ENCODE measurements around the gene UMODL1. TPM values are rescaled to one million over a fixed set of nuclear protein-coding genes. Genes with fewer than 3 reads are reported as not detected.

The UMODL1 gene
- total and polyA plus RNA-seq, 3 donors from 2014 or later, result 1.7 to 7.8 (median 6.8) TPM

DNA sequence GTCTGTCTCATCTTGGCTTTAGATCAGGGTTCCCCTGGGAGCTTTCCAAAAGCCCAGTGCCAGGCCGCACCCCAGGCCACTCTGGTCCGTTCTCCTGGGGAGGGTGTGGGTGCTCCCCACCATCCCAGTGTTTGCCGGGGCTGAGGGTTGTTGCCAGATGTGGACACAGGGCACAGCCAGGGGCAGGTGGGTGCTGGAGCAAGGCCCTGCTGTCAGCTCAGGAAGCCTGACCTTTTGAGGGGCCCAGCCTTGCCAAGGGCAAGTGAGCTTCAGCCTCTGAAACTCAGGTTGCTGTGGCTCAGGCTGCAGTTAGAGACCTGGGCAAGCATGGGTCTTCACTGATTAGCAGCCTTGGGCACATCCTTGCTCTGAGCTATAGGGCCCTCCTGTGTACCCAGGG lies 38.1 kb upstream of the UMODL1 start:
- intact Hi-C loops (cut with DNase I; ENCODE audit: low total_unique reads), result no loop called here
- Histone ChIP-seq H3K4me3 (no peak overlapping the region), H3K4me1 (no peaks in the 10 kb centered on the region), H3K9me3 (no peaks in the 10 kb centered on the region), H3K36me3 (ENCODE audit: low read depth, missing control alignments) (no peaks in the 10 kb centered on the region), H3K27ac (no peak overlapping the region), H3K27me3 (no peaks in the 10 kb centered on the region)
- no peak for DNase-seq
- TF ChIP-seq POLR2A (IDR thresholded peaks at IDR 0.05) (no peak), CTCF (IDR thresholded peaks at IDR 0.05) (no peak)
- WGBS, 2 donors, result 92 to 100% methylated on average over 2 to 3 of the region's 3 CpGs

DNA sequence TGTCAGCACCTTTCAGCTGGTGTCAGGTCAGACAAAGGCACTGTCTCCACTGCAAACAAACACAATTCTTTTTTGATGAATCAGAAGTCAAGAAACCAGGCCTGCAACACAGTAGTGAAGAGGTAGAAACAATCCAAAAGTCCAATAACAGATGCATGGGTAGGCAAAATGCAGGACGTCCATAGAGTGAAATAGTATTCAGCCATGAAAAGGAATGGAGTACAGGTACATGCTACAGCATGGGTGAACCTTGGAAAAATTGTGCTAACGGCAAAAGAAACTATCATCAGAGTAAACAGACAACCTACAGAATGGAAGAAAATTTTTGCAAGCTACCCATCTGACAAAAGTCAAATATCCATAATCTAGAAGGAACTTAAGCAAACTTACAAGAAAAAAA lies 34.8 kb upstream of the UMODL1 start:
- Histone ChIP-seq H3K9me3 (no peaks in the 10 kb centered on the region), H3K27me3 (no peaks in the 10 kb centered on the region), H3K36me3 (ENCODE audit: low read depth, missing control alignments) (no peaks in the 10 kb centered on the region), H3K27ac (no peak overlapping the region), H3K4me3 (no peak overlapping the region), H3K4me1 (peaks cover 2% of the 10 kb centered on the region)
- intact Hi-C loops (cut with DNase I; ENCODE audit: low total_unique reads), result no loop called here
- 87 to 91% methylated on average over 2 of the region's 2 CpGs for WGBS, 2 donors
- DNase-seq, result no peak
- no peak for TF ChIP-seq CTCF (IDR thresholded peaks at IDR 0.05)
- TF ChIP-seq POLR2A (IDR thresholded peaks at IDR 0.05), result no peak

GRCh38 chr21:42037516-42037915 lies 33.6 kb upstream of the UMODL1 start:
- WGBS, 2 donors, result 83 to 87% methylated on average over 9 of the region's 9 CpGs
- Histone ChIP-seq H3K4me1 (peaks cover 2% of the 10 kb centered on the region), H3K9me3 (no peaks in the 10 kb centered on the region), H3K36me3 (ENCODE audit: low read depth, missing control alignments) (no peaks in the 10 kb centered on the region), H3K4me3 (no peak overlapping the region), H3K27me3 (no peaks in the 10 kb centered on the region), H3K27ac (no peak overlapping the region)
- TF ChIP-seq CTCF (IDR thresholded peaks at IDR 0.05) (no peak), POLR2A (IDR thresholded peaks at IDR 0.05) (no peak)
- DNase-seq, result no peak
- intact Hi-C loops (cut with DNase I; ENCODE audit: low total_unique reads), result no loop called here

DNA sequence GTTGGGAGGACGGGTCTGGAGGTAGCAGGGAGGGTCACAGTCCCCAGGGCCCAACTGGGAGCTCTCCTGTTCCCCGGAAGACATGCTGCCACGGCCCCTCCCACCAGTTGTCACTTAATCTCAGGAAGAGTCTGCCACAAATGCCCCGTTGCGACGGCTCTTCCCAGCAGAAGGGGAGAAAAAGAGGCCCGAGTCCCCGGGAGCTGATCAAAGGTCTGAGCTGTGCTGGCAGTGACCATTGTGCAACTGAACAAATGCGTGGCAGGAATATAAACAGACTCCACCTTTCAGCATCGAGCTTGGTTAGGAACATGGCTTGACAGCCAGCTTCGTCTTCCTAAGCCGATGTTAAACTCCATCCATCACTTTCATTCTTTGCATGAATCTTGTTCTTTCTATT lies 33.2 kb upstream of the UMODL1 start:
- H3K4me1 ChIP-seq, result peaks cover 2% of the 10 kb centered on the region
- no peak overlapping the region for H3K4me3 ChIP-seq
- intact Hi-C loops (cut with DNase I; ENCODE audit: low total_unique reads), result no loop called here
- no peaks in the 10 kb centered on the region for H3K9me3 ChIP-seq
- no peaks in the 10 kb centered on the region for H3K27me3 ChIP-seq
- 75 to 78% methylated on average over 10 to 12 of the region's 12 CpGs for WGBS, 2 donors
- TF ChIP-seq POLR2A (IDR thresholded peaks at IDR 0.05) (no peak), CTCF (IDR thresholded peaks at IDR 0.05) (no peak)
- no peaks in the 10 kb centered on the region for H3K36me3 ChIP-seq (ENCODE audit: low read depth, missing control alignments)
- DNase-seq, result no peak
- no peak overlapping the region for H3K27ac ChIP-seq

DNA sequence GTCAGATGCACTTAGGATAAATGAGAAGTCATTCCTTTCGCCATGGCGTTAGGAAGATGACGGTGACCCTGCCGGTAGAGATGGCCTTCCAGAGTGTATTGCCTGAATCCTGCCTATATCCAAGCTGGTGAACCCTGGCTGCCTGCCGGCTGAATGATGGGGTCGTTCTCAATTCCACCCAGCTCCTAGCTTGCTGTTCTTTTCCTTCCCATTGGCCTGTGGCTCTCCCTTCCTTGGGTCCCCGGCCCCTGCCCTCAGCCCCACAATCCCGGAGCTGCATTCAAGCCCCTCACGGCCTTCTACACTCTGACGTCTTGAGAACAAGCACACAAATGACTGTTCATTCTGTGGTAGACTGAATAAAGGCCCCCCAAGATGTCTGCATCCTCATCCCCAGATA lies 32.7 kb upstream of the UMODL1 start:
- WGBS, 2 donors, result 88 to 95% methylated on average over 6 to 10 of the region's 10 CpGs

More for the DNA sequence above, 32.7 kb upstream of the UMODL1 start:
- no peak overlapping the region for H3K27ac ChIP-seq
- TF ChIP-seq POLR2A (IDR thresholded peaks at IDR 0.05), result no peak
- no peak for TF ChIP-seq CTCF (IDR thresholded peaks at IDR 0.05)
- H3K4me3 ChIP-seq, result no peak overlapping the region
- no peaks in the 10 kb centered on the region for H3K9me3 ChIP-seq
- H3K36me3 ChIP-seq (ENCODE audit: low read depth, missing control alignments), result no peaks in the 10 kb centered on the region
- peaks cover 2% of the 10 kb centered on the region for H3K4me1 ChIP-seq
- intact Hi-C loops (cut with DNase I; ENCODE audit: low total_unique reads), result no loop called here
- no peaks in the 10 kb centered on the region for H3K27me3 ChIP-seq
- DNase-seq, result no peak

All from testis (tissue), 3 donors.